Small intestine (tissue), 7 donors: ENCODE results near the gene FRMD4A. TPM values are rescaled to one million over a fixed set of nuclear protein-coding genes. Genes with fewer than 3 reads are reported as not detected.
"Not testable (repeated sequence)": the region's sequence is repeated elsewhere in the genome, so short reads cannot be mapped to it uniquely, and the experiment has no call there.

Experiments
- DNase-seq, 2 donors: peaks; one replicate each; pipeline versions ENCODE4 v3.0.0 to v3.0.0-alpha.2; 2013
- FAIRE-seq: peaks from 2 replicates; lab custom pipeline; 2012; peaks lifted over from hg19 to GRCh38; lab: Jason Lieb, UNC
- H3K27ac ChIP-seq, 3 donors: one replicate each; pipeline ENCODE4 v1.5.1; 2013; ENCODE audit warnings: low read length in 2 of 3, mild to moderate bottlenecking in 2 of 3, control low read depth in 1 of 3, inconsistent platforms in 1 of 3, low read depth in 1 of 3, moderate library complexity in 1 of 3
- H3K27me3 ChIP-seq, 3 donors: one replicate each; pipeline ENCODE4 v1.6.1; 2013; ENCODE audit warnings: low read length in 3 of 3, inconsistent platforms in 1 of 3; ENCODE audit not compliant: control insufficient read depth in 3 of 3, insufficient read depth in 3 of 3
- H3K36me3 ChIP-seq, 3 donors: one replicate each; pipeline ENCODE4 v1.6.1; 2013; ENCODE audit warnings: low read length in 3 of 3, inconsistent platforms in 1 of 3, low read depth in 1 of 3, mild to moderate bottlenecking in 1 of 3, moderate library complexity in 1 of 3; ENCODE audit not compliant: control insufficient read depth in 3 of 3, insufficient read depth in 2 of 3
- H3K4me1 ChIP-seq, 3 donors: one replicate each; pipeline ENCODE4 v1.6.1; 2013; ENCODE audit warnings: low read length in 2 of 3, inconsistent platforms in 1 of 3, low read depth in 1 of 3, mild to moderate bottlenecking in 1 of 3, moderate library complexity in 1 of 3; ENCODE audit not compliant: control insufficient read depth in 3 of 3, insufficient read depth in 2 of 3
- H3K4me3 ChIP-seq, 3 donors: one replicate each; pipeline ENCODE4 v1.5.1; 2013; ENCODE audit warnings: low read length in 3 of 3, control low read depth in 1 of 3, inconsistent platforms in 1 of 3, low read depth in 1 of 3, mild to moderate bottlenecking in 1 of 3, moderate library complexity in 1 of 3
- H3K9me3 ChIP-seq, 2 donors: one replicate each; pipeline ENCODE4 v1.6.1; 2013; ENCODE audit warnings: low read depth in 1 of 2, low read length in 1 of 2; ENCODE audit not compliant: control insufficient read depth in 2 of 2, insufficient read depth in 1 of 2
- WGBS, 3 donors: extraction: QIAGEN DNeasy Blood & Tissue Kit; methylation state at CpG; one replicate each; pipeline ENCODE4 v1.1.7; 2013; 5-methylcytosine and 5-hydroxymethylcytosine counted together
- polyA plus RNA-seq, 4 donors: library from polyadenylated mRNA; stranded (reverse) in 3 of 4; unstranded in 1 of 4; fragments of 200-250 nt in 3 of 4; fragments of 120-200 nt in 1 of 4; gene quantifications; one replicate each; pipeline versions ENCODE4 v1.2.1 to v1.2.3, GENCODE V29; 2013
- donor health status: healthy with polysubstance abuse.
- donor health status: control.
- donor health status: control.
- donor health status: Bipolar disorder and iron deficiency.
- donor health status: healthy.

The FRMD4A gene
- polyA plus RNA-seq, 4 donors: 0.45 to 16.9 (median 6.2) TPM

- Histone ChIP-seq H3K36me3 (no peaks in the 10 kb centered on the region), H3K4me1 (no peaks in the 10 kb centered on the region), H3K4me3 (no peak overlapping the region), H3K27ac (no peak overlapping the region), H3K27me3 (no peaks in the 10 kb centered on the region), H3K9me3 (peaks cover 0 to 3% of the 10 kb centered on the region in 2 donors)
- 72 to 84% (median 77%) methylated on average over 6 of the region's 6 CpGs for WGBS, 3 donors
- DNase-seq (no peak), FAIRE-seq (no peak)
Observed at GRCh38 chr10:13779748-13780147, 551.0 kb downstream of the FRMD4A start.

- not testable (repeated sequence) for DNase-seq
- 90 to 93% (median 91%) methylated on average over 4 of the region's 4 CpGs for WGBS, 3 donors
Observed at GRCh38 chr10:13778693-13778960, 552.1 kb downstream of the FRMD4A start.

GRCh38 chr10:13776861-13777311, 553.8 kb downstream of the FRMD4A start:
- DNase-seq: no peak
- H3K9me3 ChIP-seq: peaks cover 0 to 3% of the 10 kb centered on the region in 2 donors
- H3K36me3 ChIP-seq: no peaks in the 10 kb centered on the region
- no peaks in the 10 kb centered on the region for H3K4me1 ChIP-seq
- H3K27ac ChIP-seq: no peak overlapping the region
- WGBS, 3 donors: 40 to 48% (median 41%) methylated on average over 7 of the region's 7 CpGs
- H3K27me3 ChIP-seq: no peaks in the 10 kb centered on the region
- no peak for FAIRE-seq
- H3K4me3 ChIP-seq: no peak overlapping the region

More at GRCh38 chr10:13778693-13778960, 552.1 kb downstream of the FRMD4A start:
- H3K27me3 ChIP-seq, H3K9me3 ChIP-seq, H3K27ac ChIP-seq, H3K4me3 ChIP-seq, FAIRE-seq, H3K36me3 ChIP-seq, H3K4me1 ChIP-seq: not testable (repeated sequence)

- H3K36me3 ChIP-seq: no peaks in the 10 kb centered on the region
- WGBS, 3 donors: 76 to 83% (median 78%) methylated on average over 14 of the region's 14 CpGs
- FAIRE-seq (no peak), DNase-seq (no peak)
- H3K27me3 ChIP-seq: no peaks in the 10 kb centered on the region
- peaks cover 0 to 3% of the 10 kb centered on the region in 2 donors for H3K9me3 ChIP-seq
- H3K27ac ChIP-seq: no peak overlapping the region
- no peaks in the 10 kb centered on the region for H3K4me1 ChIP-seq
- H3K4me3 ChIP-seq: no peak overlapping the region
Observed at GRCh38 chr10:13775786-13776775, 554.6 kb downstream of the FRMD4A start.

GRCh38 chr10:13774303-13774893, 556.3 kb downstream of the FRMD4A start:
- DNase-seq: no peak
- H3K4me3 ChIP-seq: no peak overlapping the region
- 75 to 79% (median 76%) methylated on average over 9 of the region's 9 CpGs for WGBS, 3 donors
- H3K27me3 ChIP-seq: no peaks in the 10 kb centered on the region
- H3K9me3 ChIP-seq: peaks cover 0 to 3% of the 10 kb centered on the region in 2 donors
- no peaks in the 10 kb centered on the region for H3K36me3 ChIP-seq
- H3K27ac ChIP-seq: no peak overlapping the region
- FAIRE-seq: no peak
- no peaks in the 10 kb centered on the region for H3K4me1 ChIP-seq

- H3K36me3 ChIP-seq: no peaks in the 10 kb centered on the region
- no peak overlapping the region for H3K4me3 ChIP-seq
- H3K4me1 ChIP-seq: no peaks in the 10 kb centered on the region
- H3K27ac ChIP-seq: no peak overlapping the region
- no peaks in the 10 kb centered on the region for H3K27me3 ChIP-seq
- FAIRE-seq (no peak), DNase-seq (no peak)
- peaks cover 0 to 3% of the 10 kb centered on the region in 2 donors for H3K9me3 ChIP-seq
- 66 to 72% (median 72%) methylated on average over 13 of the region's 13 CpGs for WGBS, 3 donors
Observed at GRCh38 chr10:13773496-13774170, 557.1 kb downstream of the FRMD4A start.

GRCh38 chr10:13773043-13773442, 557.7 kb downstream of the FRMD4A start:
- H3K27ac ChIP-seq: no peak overlapping the region
- 43 to 72% (median 53%) methylated on average over 8 of the region's 8 CpGs for WGBS, 3 donors
- H3K4me1 ChIP-seq: no peaks in the 10 kb centered on the region
- no peaks in the 10 kb centered on the region for H3K36me3 ChIP-seq
- H3K9me3 ChIP-seq: peaks cover 0 to 3% of the 10 kb centered on the region in 2 donors
- DNase-seq (no peak), FAIRE-seq (no peak)
- H3K27me3 ChIP-seq: no peaks in the 10 kb centered on the region
- H3K4me3 ChIP-seq: no peak overlapping the region

GRCh38 chr10:13771992-13772391, 558.7 kb downstream of the FRMD4A start:
- FAIRE-seq: no peak
- H3K4me3 ChIP-seq: no peak overlapping the region
- WGBS, 3 donors: 72 to 89% (median 83%) methylated on average over 4 of the region's 4 CpGs
- H3K4me1 ChIP-seq: no peaks in the 10 kb centered on the region
- H3K27me3 ChIP-seq: no peaks in the 10 kb centered on the region
- DNase-seq: no peak
- H3K9me3 ChIP-seq: peaks cover 0 to 3% of the 10 kb centered on the region in 2 donors
- H3K27ac ChIP-seq: no peak overlapping the region
- H3K36me3 ChIP-seq: peaks cover 0 to 3% (median 0%) of the 10 kb centered on the region in 3 donors
